Activated CD8-positive, alpha-beta memory T cell treated with anti-CD3 and anti-CD28 coated beads, Interleukin-2, amount 50 U/mL, for 48 hours (primary cell): ENCODE data around the gene GPR171.
A peak's percentile ranks its signal among the peaks of the same experiment; 100 is the strongest.
"Not testable (repeated sequence)": the region's sequence is repeated elsewhere in the genome, so short reads cannot be mapped to it uniquely, and the experiment has no call there.

Experiments
- DNase-seq: peaks from one replicate; pipeline ENCODE4 v3.0.0-alpha.2; 2020

Gene GPR171

GRCh38 chr3:151203051-151203420 lies at the start of gene GPR171:
TSS of gene GPR171 (minus strand) at chr3:151203216. CDS start at chr3:151199386, 3,830 bp downstream.
- peak; percentile 70 for DNase-seq

GRCh38 chr3:151248772-151249337 lies 45.8 kb upstream of the GPR171 start:
- DNase-seq: no peak

GRCh38 chr3:151242006-151242405 lies 39.0 kb upstream of the GPR171 start:
- DNase-seq: not testable (repeated sequence)

- no peak for DNase-seq
Measured at GRCh38 chr3:151236736-151237135, 33.7 kb upstream of the GPR171 start.

GRCh38 chr3:151236316-151236715 lies 33.3 kb upstream of the GPR171 start:
- DNase-seq: no peak

GRCh38 chr3:151234825-151235224 lies 31.8 kb upstream of the GPR171 start:
- no peak for DNase-seq

GRCh38 chr3:151232991-151233390 lies 30.0 kb upstream of the GPR171 start:
- no peak for DNase-seq

GRCh38 chr3:151232403-151232802 lies 29.4 kb upstream of the GPR171 start:
- not testable (repeated sequence) for DNase-seq

- DNase-seq: no peak
Measured at GRCh38 chr3:151230646-151231045, 27.6 kb upstream of the GPR171 start.

- no peak for DNase-seq
Measured at GRCh38 chr3:151228666-151229040, 25.6 kb upstream of the GPR171 start.

GRCh38 chr3:151227807-151228665 lies 25.0 kb upstream of the GPR171 start:
- DNase-seq: peak; percentile 88

GRCh38 chr3:151227266-151227806 lies 24.3 kb upstream of the GPR171 start:
- DNase-seq: no peak

GRCh38 chr3:151226825-151227224 lies 23.8 kb upstream of the GPR171 start:
- DNase-seq: no peak

GRCh38 chr3:151226088-151226563 lies 23.1 kb upstream of the GPR171 start:
- no peak for DNase-seq

GRCh38 chr3:151225040-151225975 lies 22.3 kb upstream of the GPR171 start:
- no peak for DNase-seq

GRCh38 chr3:151224268-151224866 lies 21.4 kb upstream of the GPR171 start:
- DNase-seq: no peak

GRCh38 chr3:151219056-151219455 lies 16.0 kb upstream of the GPR171 start:
- DNase-seq: no peak

- no peak for DNase-seq
Measured at GRCh38 chr3:151218136-151218535, 15.1 kb upstream of the GPR171 start.

GRCh38 chr3:151216641-151217607 lies 13.9 kb upstream of the GPR171 start:
- DNase-seq: no peak

GRCh38 chr3:151214459-151214858 lies 11.4 kb upstream of the GPR171 start:
- DNase-seq: no peak

- no peak for DNase-seq
Measured at GRCh38 chr3:151213881-151214280, 10.9 kb upstream of the GPR171 start.
